ENCODE measurements around the gene PIGP.

GRCh38 chr21:37082375-37082774 lies 9.5 kb upstream of the PIGP start:
- TF ChIP-seq, protein P1, sequence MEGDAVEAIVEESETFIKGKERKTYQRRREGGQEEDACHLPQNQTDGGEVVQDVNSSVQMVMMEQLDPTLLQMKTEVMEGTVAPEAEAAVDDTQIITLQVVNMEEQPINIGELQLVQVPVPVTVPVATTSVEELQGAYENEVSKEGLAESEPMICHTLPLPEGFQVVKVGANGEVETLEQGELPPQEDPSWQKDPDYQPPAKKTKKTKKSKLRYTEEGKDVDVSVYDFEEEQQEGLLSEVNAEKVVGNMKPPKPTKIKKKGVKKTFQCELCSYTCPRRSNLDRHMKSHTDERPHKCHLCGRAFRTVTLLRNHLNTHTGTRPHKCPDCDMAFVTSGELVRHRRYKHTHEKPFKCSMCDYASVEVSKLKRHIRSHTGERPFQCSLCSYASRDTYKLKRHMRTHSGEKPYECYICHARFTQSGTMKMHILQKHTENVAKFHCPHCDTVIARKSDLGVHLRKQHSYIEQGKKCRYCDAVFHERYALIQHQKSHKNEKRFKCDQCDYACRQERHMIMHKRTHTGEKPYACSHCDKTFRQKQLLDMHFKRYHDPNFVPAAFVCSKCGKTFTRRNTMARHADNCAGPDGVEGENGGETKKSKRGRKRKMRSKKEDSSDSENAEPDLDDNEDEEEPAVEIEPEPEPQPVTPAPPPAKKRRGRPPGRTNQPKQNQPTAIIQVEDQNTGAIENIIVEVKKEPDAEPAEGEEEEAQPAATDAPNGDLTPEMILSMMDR (IDR thresholded peaks at IDR 0.05; ENCODE audit: extremely low read depth in 1 of 2, insufficient read depth in 1 of 2, low read depth in 1 of 2, low read length in 2 of 2), result no peak
- TF ChIP-seq EZH2 (IDR thresholded peaks at IDR 0.05; ENCODE audit: borderline replicate concordance, low read depth, low read length, severe bottlenecking) (no peak), JUN (IDR thresholded peaks at IDR 0.05; ENCODE audit: borderline replicate concordance, insufficient read depth, insufficient read length, low read depth) (no peak), POLR2A (IDR thresholded peaks at IDR 0.05; ENCODE audit: low read depth, low read length) (no peak)

All from endothelial cell of umbilical vein (primary cell).